IMR-90 (cell line): Measurements from ENCODE around the gene TRA2B. TPM values are rescaled to one million over a fixed set of nuclear protein-coding genes. Genes with fewer than 3 reads are reported as not detected.
A peak's percentile ranks its signal among the peaks of the same experiment; 100 is the strongest.

Experiments used
- ATAC-seq: fragments of 200-7000 bp; cut with Tn5 transposase; 2 replicates; pipeline ENCODE4 v1.9.1; 2020; ENCODE audit warnings: low read depth, mild to moderate bottlenecking, moderate library complexity
- BruUV-seq: library from RNA; stranded (reverse); fragments of 400-500 nt; replicated peaks from 2 replicates; lab custom pipeline; 2021; lab: Mats Ljungman, UMichigan
- CTCF ChIA-PET: fragments of 300-600 bp; formaldehyde crosslinking; extraction: SDS; loops from one replicate; lab custom pipeline; 2021; ENCODE audit warnings: antibody characterized with exemption; lab: Yijun Ruan, JAX
- POLR2A ChIA-PET: fragments of 300-600 bp; sonication (Branson Sonifier 250); formaldehyde crosslinking; loops from one replicate; lab custom pipeline; 2022; ENCODE audit warnings: antibody characterized with exemption; ENCODE audit not compliant: unreplicated experiment; lab: Charles Lee
- DNase-seq: peaks from one replicate; pipeline ENCODE4 v3.0.0; 2013
- H2AFZ ChIP-seq: replicated peaks from 2 replicates; pipeline ENCODE3; 2013; ENCODE audit warnings: low read length, mild to moderate bottlenecking; ENCODE audit not compliant: poor library complexity
- H2AK5ac ChIP-seq: 2 replicates; pipeline ENCODE4 v1.6.1; 2013; ENCODE audit warnings: low read depth, low read length, inconsistent platforms
- H2AK9ac ChIP-seq: replicated peaks from 2 replicates; pipeline ENCODE3; 2013; ENCODE audit warnings: mild to moderate bottlenecking, low read depth, low read length, moderate library complexity; ENCODE audit not compliant: poor library complexity
- H2BK120ac ChIP-seq: 2 replicates; pipeline ENCODE4 v1.6.1; 2013; ENCODE audit warnings: low read depth, low read length, inconsistent platforms
- H2BK15ac ChIP-seq: 3 replicates; pipeline ENCODE4 v1.6.1; 2013; ENCODE audit warnings: low read depth, low read length, inconsistent platforms
- H2BK20ac ChIP-seq: 2 replicates; pipeline ENCODE4 v1.6.1; 2013; ENCODE audit warnings: low read depth, mild to moderate bottlenecking, inconsistent platforms, low read length, moderate library complexity
- H2BK5ac ChIP-seq: 2 replicates; pipeline ENCODE4 v1.6.1; 2013; ENCODE audit warnings: mild to moderate bottlenecking, low read depth, low read length, inconsistent platforms; ENCODE audit not compliant: poor library complexity, severe bottlenecking
- H3K14ac ChIP-seq: replicated peaks from 2 replicates; pipeline ENCODE4 v1.6.1; 2013; ENCODE audit warnings: low read depth, low read length, inconsistent platforms
- H3K18ac ChIP-seq: 2 replicates; pipeline ENCODE4 v1.6.1; 2013; ENCODE audit warnings: low read depth, low read length, control low read depth
- H3K23ac ChIP-seq: 2 replicates; pipeline ENCODE4 v1.6.1; 2013; ENCODE audit warnings: low read depth, low read length, inconsistent platforms
- H3K27ac ChIP-seq: 2 replicates; pipeline ENCODE4 v1.5.1; 2013; ENCODE audit warnings: mild to moderate bottlenecking, control low read depth, low read length; ENCODE audit not compliant: insufficient read depth
- H3K27me3 ChIP-seq: 2 replicates; pipeline ENCODE4 v1.6.1; 2013; ENCODE audit warnings: low read length; ENCODE audit not compliant: control insufficient read depth, insufficient read depth
- H3K36me3 ChIP-seq: 2 replicates; pipeline ENCODE4 v1.6.1; 2013; ENCODE audit warnings: low read length, mixed read lengths; ENCODE audit not compliant: control insufficient read depth, insufficient read depth
- H3K4ac ChIP-seq: 2 replicates; pipeline ENCODE4 v1.6.1; 2013; ENCODE audit warnings: low read depth, low read length, inconsistent platforms
- H3K4me1 ChIP-seq: 2 replicates; pipeline ENCODE4 v1.6.1; 2013; ENCODE audit warnings: low read length, mixed read lengths; ENCODE audit not compliant: control insufficient read depth, insufficient read depth
- H3K4me2 ChIP-seq: 2 replicates; pipeline ENCODE4 v1.6.1; 2013; ENCODE audit warnings: low read depth, mild to moderate bottlenecking, control low read depth, low read length, moderate library complexity
- H3K4me3 ChIP-seq: 2 replicates; pipeline ENCODE4 v1.5.1; 2013; ENCODE audit warnings: low read depth, mild to moderate bottlenecking, control low read depth, low read length, moderate library complexity; ENCODE audit not compliant: insufficient read depth
- H3K56ac ChIP-seq: 2 replicates; pipeline ENCODE4 v1.6.1; 2013; ENCODE audit warnings: low read length, inconsistent platforms; ENCODE audit not compliant: insufficient read depth; ENCODE audit errors: extremely low read depth
- H3K79me1 ChIP-seq, 2 experiments: 2 replicates each; pipeline ENCODE4 v1.6.1; 2013; ENCODE audit warnings: low read length in 2 of 2, inconsistent platforms in 1 of 2, low read depth in 1 of 2
- H3K9ac ChIP-seq: 2 replicates; pipeline ENCODE4 v1.6.1; 2013; ENCODE audit warnings: low read depth, low read length, control low read depth
- H3K9me1 ChIP-seq: 2 replicates; pipeline ENCODE4 v1.6.1; 2013; ENCODE audit warnings: low read length, inconsistent platforms; ENCODE audit not compliant: insufficient read depth
- H3K9me3 ChIP-seq: 2 replicates; pipeline ENCODE4 v1.6.1; 2013; ENCODE audit warnings: low read length; ENCODE audit not compliant: control insufficient read depth, insufficient read depth
- H4K20me1 ChIP-seq: 2 replicates; pipeline ENCODE4 v1.6.1; 2013; ENCODE audit warnings: low read length, inconsistent platforms; ENCODE audit not compliant: insufficient read depth
- H4K5ac ChIP-seq: 2 replicates; pipeline ENCODE4 v1.6.1; 2013; ENCODE audit warnings: mild to moderate bottlenecking, low read depth, low read length, control low read depth
- H4K8ac ChIP-seq, 2 experiments: 2 replicates each; pipeline ENCODE4 v1.6.1; 2013; ENCODE audit warnings: low read depth in 2 of 2, low read length in 2 of 2, control low read depth in 1 of 2, inconsistent platforms in 1 of 2
- H4K91ac ChIP-seq: 2 replicates; pipeline ENCODE4 v1.6.1; 2013; ENCODE audit warnings: low read depth, low read length, inconsistent platforms; ENCODE audit not compliant: insufficient read depth
- BHLHE40 ChIP-seq: fragments of 150-350 bp; IDR thresholded peaks from 2 replicates; pipeline ENCODE4 v1.6.1; 2016; ENCODE audit warnings: mild to moderate bottlenecking, low read depth, low read length
- CHD1 ChIP-seq: IDR thresholded peaks from 2 replicates; pipeline ENCODE4 v1.6.1; 2012; ENCODE audit warnings: low read depth, low read length, improper control_type of control experiment
- ELK1 ChIP-seq: fragments of 150-350 bp; IDR thresholded peaks from 2 replicates; pipeline ENCODE4 v1.6.1; 2016; ENCODE audit warnings: low read depth, mild to moderate bottlenecking, low read length, moderate library complexity, borderline replicate concordance
- MAFK ChIP-seq: IDR thresholded peaks from 2 replicates; pipeline ENCODE4 v1.6.1; 2012; ENCODE audit warnings: low read depth, low read length, improper control_type of control experiment
- POLR2A ChIP-seq: IDR thresholded peaks from 2 replicates; pipeline ENCODE4 v1.6.1; 2012; ENCODE audit warnings: mild to moderate bottlenecking, low read depth, low read length
- RAD21 ChIP-seq: IDR thresholded peaks from 2 replicates; pipeline ENCODE4 v1.6.1; 2012; ENCODE audit warnings: low read length, improper control_type of control experiment
- RCOR1 ChIP-seq: IDR thresholded peaks from 2 replicates; pipeline ENCODE4 v1.6.1; 2012; ENCODE audit warnings: mild to moderate bottlenecking, low read length, improper control_type of control experiment; ENCODE audit not compliant: insufficient replicate concordance
- RFX5 ChIP-seq: IDR thresholded peaks from 2 replicates; pipeline ENCODE4 v1.8.0; 2012; ENCODE audit warnings: low read depth, mild to moderate bottlenecking, low read length, moderate library complexity
- USF2 ChIP-seq: fragments of 150-350 bp; IDR thresholded peaks from 2 replicates; pipeline ENCODE4 v1.6.1; 2017; ENCODE audit warnings: mild to moderate bottlenecking, antibody characterized with exemption, low read length, low read depth
- WGBS, 2 experiments: methylation state at CpG; one replicate each; pipeline versions ENCODE4 v1.1.5 to v1.1.7; 2013; ENCODE audit warnings: missing lambda C conversion rate in 2 of 2; ENCODE audit not compliant: insufficient read length in 1 of 2; ENCODE audit errors: extremely low coverage in 2 of 2; 5-methylcytosine and 5-hydroxymethylcytosine counted together
- dilution Hi-C: fragments of 300-500 bp; cut with HindIII; formaldehyde crosslinking; loops from one replicate; pipeline ENCODE4 v1.14.3; 2018; ENCODE audit warnings: low sequenced_read_pairs; ENCODE audit not compliant: unreplicated experiment
- in situ Hi-C: fragments of 300-500 bp; cut with MboI; formaldehyde crosslinking; loops from 3 replicates; pipeline ENCODE4 v1.14.3; 2019; ENCODE audit warnings: low sequenced_read_pairs, inconsistent platforms, mixed read lengths
- intact Hi-C: fragments of 100-400 bp; cut with micrococcal nuclease; formaldehyde crosslinking; loops from 2 replicates; pipeline ENCODE4 v1.10.0; 2022
- polyA plus RNA-seq, 3 experiments: library from polyadenylated mRNA; depleted of rRNA; stranded (reverse); fragments of >200 nt; gene quantifications; 2 replicates each; pipeline ENCODE4 v1.2.3, GENCODE V29; 2012; ENCODE audit warnings: low replicate concordance in 1 of 3
- total RNA-seq: library from RNA; depleted of rRNA; stranded (reverse); fragments of >200 nt; gene quantifications from 2 replicates; pipeline ENCODE4 v1.2.3, GENCODE V29; 2012

The TRA2B gene
- total and polyA plus RNA-seq, 2 of the 4 experiments (the other 2 are of a cell fraction): 127 to 208 TPM

GRCh38 chr3:185979721-185980121 is 41.9 kb upstream of the TRA2B start:
- no peak overlapping the region for H3K9ac ChIP-seq
- no peak overlapping the region for H3K4ac ChIP-seq
- no peak overlapping the region for H3K4me3 ChIP-seq
- H3K56ac ChIP-seq: no peak overlapping the region
- no peaks in the 10 kb centered on the region for H4K20me1 ChIP-seq
- H3K18ac ChIP-seq: no peak overlapping the region
- H2AFZ ChIP-seq: no peak overlapping the region
- no peak overlapping the region for H2BK120ac ChIP-seq
- no peaks in the 10 kb centered on the region; the same call in 1 of the 2 replicates for H3K27me3 ChIP-seq
- no peak overlapping the region for H2BK5ac ChIP-seq
- H3K79me1 ChIP-seq: no peaks in the 10 kb centered on the region
- ChIA-PET POLR2A (no interaction called here), CTCF (interaction anchor here (0.8 to 2.2 kb wide), 3 partner anchors 36 to 319 kb away, joined by 3 to 8 read pairs (median 3); no protein-coding TSS in a partner anchor)
- H2BK20ac ChIP-seq: no peak overlapping the region
- H3K27ac ChIP-seq: no peak overlapping the region
- no peaks in the 10 kb centered on the region for H3K36me3 ChIP-seq
- H3K4me1 ChIP-seq: 0 out of 2 replicates have a peak, but pooled peaks cover 2% of the 10 kb centered on the region
- H2AK9ac ChIP-seq: no peak overlapping the region
- H3K4me2 ChIP-seq: peak overlapping the region; percentile 17; the same call in 1 of the 2 replicates
- H2AK5ac ChIP-seq: no peak overlapping the region
- DNase-seq (no peak), ATAC-seq (peak; percentile 27; the same call in 1 of the 2 replicates)
- no peak overlapping the region for H4K8ac ChIP-seq
- BruUV-seq: no TSS peak
- no peak overlapping the region for H4K5ac ChIP-seq
- no CpG with 5 or more reads among the region's 8 CpGs for WGBS, 2 experiments
- H4K91ac ChIP-seq: no peak overlapping the region
- TF ChIP-seq CHD1 (no peak), RFX5 (no peak), RAD21 (no peak), POLR2A (no peak), USF2 (no peak), BHLHE40 (no peak), MAFK (no peak), RCOR1 (no peak), ELK1 (no peak)
- H3K9me1 ChIP-seq: no peaks in the 10 kb centered on the region
- no peaks in the 10 kb centered on the region for H3K9me3 ChIP-seq
- no peak overlapping the region for H3K14ac ChIP-seq
- H3K23ac ChIP-seq: no peak overlapping the region
- H2BK15ac ChIP-seq: no peak overlapping the region
- intact Hi-C loops (loop anchor here (5.0 kb wide), 2 partner anchors 317 to 638 kb away; no protein-coding TSS in a partner anchor), dilution Hi-C loops (no loop called here), in situ Hi-C loops (loop anchor here (5.0 to 25.0 kb wide), 3 partner anchors 298 to 833 kb away; partner anchors contain the start of gene RFC4)
